ENCODE data around the gene MED15. TPM values are rescaled to one million over a fixed set of nuclear protein-coding genes. Genes with fewer than 3 reads are reported as not detected.

Gene MED15
- total and polyA plus RNA-seq, 2 of the 4 experiments (the other 2 are of a cell fraction): 19.0 to 68.8 TPM

DNA sequence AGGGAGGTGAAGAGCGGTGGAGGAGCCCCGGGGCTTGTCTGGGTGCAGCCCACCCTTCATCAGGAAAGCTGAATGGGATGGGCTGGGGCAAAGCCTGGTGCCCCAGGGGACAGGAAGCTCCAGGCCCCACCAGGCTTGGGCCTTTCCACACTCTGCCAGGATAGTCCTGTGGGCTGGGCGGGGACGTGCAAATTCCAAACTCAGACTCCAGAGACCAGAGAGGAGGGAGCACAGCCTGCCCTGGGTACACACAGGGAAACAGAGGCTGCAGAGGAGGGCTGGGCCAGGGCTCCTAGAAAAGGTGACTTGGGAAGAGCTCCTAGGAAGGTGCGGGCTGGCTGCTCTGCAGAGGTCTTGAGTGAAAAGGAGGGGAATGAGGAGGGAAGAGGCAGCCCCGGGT lies 124.7 kb downstream of the MED15 start:
- BruUV-seq (replicated peaks): no TSS peak

More for the DNA sequence above, 124.7 kb downstream of the MED15 start:
- Histone ChIP-seq H3K9ac (ENCODE audit: low read depth, low read length) (no peak overlapping the region), H2AK9ac (replicated peaks; ENCODE audit: low read depth, low read length, poor library complexity) (no peak overlapping the region), H2AFZ (replicated peaks; ENCODE audit: low read length, poor library complexity) (peak overlapping the region; percentile 51), H2AK5ac (ENCODE audit: low read depth, low read length) (no peak overlapping the region), H3K14ac (replicated peaks; ENCODE audit: low read depth, low read length) (no peak overlapping the region), H2BK20ac (ENCODE audit: low read depth, low read length) (no peak overlapping the region), H3K4ac (ENCODE audit: low read depth, low read length) (no peak overlapping the region), H3K79me1 (ENCODE audit: low read depth in 1 of 2, low read length in 2 of 2) (no peaks in the 10 kb centered on the region), H4K91ac (ENCODE audit: insufficient read depth, low read depth, low read length) (no peak overlapping the region), H3K36me3 (ENCODE audit: control insufficient read depth, insufficient read depth, low read length) (no peaks in the 10 kb centered on the region), H4K20me1 (ENCODE audit: insufficient read depth, low read length) (no peaks in the 10 kb centered on the region), H2BK15ac (ENCODE audit: low read depth, low read length) (no peak overlapping the region), H3K56ac (ENCODE audit: extremely low read depth, insufficient read depth, low read length) (no peak overlapping the region), H4K5ac (ENCODE audit: low read depth, low read length) (no peak overlapping the region), H3K4me3 (ENCODE audit: insufficient read depth, low read depth, low read length) (no peak overlapping the region), H4K8ac (ENCODE audit: low read depth in 2 of 2, low read length in 2 of 2) (no peak overlapping the region), H3K18ac (ENCODE audit: low read depth, low read length) (no peak overlapping the region), H3K9me3 (ENCODE audit: control insufficient read depth, insufficient read depth, low read length) (no peaks in the 10 kb centered on the region), H2BK120ac (ENCODE audit: low read depth, low read length) (no peak overlapping the region), H3K4me2 (ENCODE audit: low read depth, low read length) (no peak overlapping the region), H3K27ac (ENCODE audit: insufficient read depth, low read length) (no peak overlapping the region), H3K9me1 (ENCODE audit: insufficient read depth, low read length) (no peaks in the 10 kb centered on the region), H2BK5ac (ENCODE audit: low read depth, low read length, poor library complexity, severe bottlenecking) (no peak overlapping the region), H3K23ac (ENCODE audit: low read depth, low read length) (no peak overlapping the region), H3K4me1 (ENCODE audit: control insufficient read depth, insufficient read depth, low read length) (no peaks in the 10 kb centered on the region), H3K27me3 (ENCODE audit: control insufficient read depth, insufficient read depth, low read length) (peaks cover 66% of the 10 kb centered on the region)
- intact Hi-C loops (cut with micrococcal nuclease): no loop called here
- WGBS, 2 experiments (ENCODE audit: extremely low coverage in 2 of 2, insufficient read length in 1 of 2): 80% methylated on average over 2 of the region's 6 CpGs; no CpG with 5 or more reads in 1 of the 2 experiments
- dilution Hi-C loops (cut with HindIII; ENCODE audit: low sequenced_read_pairs, unreplicated experiment): no loop called here
- no peak for ATAC-seq (ENCODE audit: low read depth)
- ChIA-PET POLR2A (ENCODE audit: unreplicated experiment) (no interaction called here), CTCF (no interaction called here)
- no peak for DNase-seq
- in situ Hi-C loops (cut with MboI; ENCODE audit: low sequenced_read_pairs): no loop called here
- TF ChIP-seq MAZ (IDR thresholded peaks at IDR 0.05; ENCODE audit: borderline replicate concordance, low read depth, low read length): no peak
- TF ChIP-seq RAD21 (IDR thresholded peaks at IDR 0.05; ENCODE audit: low read length): no peak
- no peak for TF ChIP-seq SMC3 (IDR thresholded peaks at IDR 0.05; ENCODE audit: low read depth, low read length)
- TF ChIP-seq RCOR1 (IDR thresholded peaks at IDR 0.05; ENCODE audit: insufficient replicate concordance, low read length): no peak
- TF ChIP-seq BHLHE40 (IDR thresholded peaks at IDR 0.05; ENCODE audit: low read depth, low read length): no peak
- no peak for TF ChIP-seq RFX5 (IDR thresholded peaks at IDR 0.05; ENCODE audit: low read depth, low read length)
- no peak for TF ChIP-seq CHD1 (IDR thresholded peaks at IDR 0.05; ENCODE audit: low read depth, low read length)
- TF ChIP-seq MAFK (IDR thresholded peaks at IDR 0.05; ENCODE audit: low read depth, low read length): no peak
- no peak for TF ChIP-seq POLR2A (IDR thresholded peaks at IDR 0.05; ENCODE audit: low read depth, low read length)
- TF ChIP-seq, protein P1, sequence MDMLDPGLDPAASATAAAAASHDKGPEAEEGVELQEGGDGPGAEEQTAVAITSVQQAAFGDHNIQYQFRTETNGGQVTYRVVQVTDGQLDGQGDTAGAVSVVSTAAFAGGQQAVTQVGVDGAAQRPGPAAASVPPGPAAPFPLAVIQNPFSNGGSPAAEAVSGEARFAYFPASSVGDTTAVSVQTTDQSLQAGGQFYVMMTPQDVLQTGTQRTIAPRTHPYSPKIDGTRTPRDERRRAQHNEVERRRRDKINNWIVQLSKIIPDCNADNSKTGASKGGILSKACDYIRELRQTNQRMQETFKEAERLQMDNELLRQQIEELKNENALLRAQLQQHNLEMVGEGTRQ (IDR thresholded peaks at IDR 0.05; ENCODE audit: low read depth, low read length): no peak
- no peak for TF ChIP-seq MXI1 (IDR thresholded peaks at IDR 0.05; ENCODE audit: borderline replicate concordance, low read depth, low read length)
- no peak for TF ChIP-seq NFE2L2 (IDR thresholded peaks at IDR 0.05; ENCODE audit: low read depth, low read length)
- no peak for TF ChIP-seq FOS (IDR thresholded peaks at IDR 0.05; ENCODE audit: low read depth, low read length)
- TF ChIP-seq CTCF (conservative IDR thresholded peaks at IDR 0.05; ENCODE audit: low read depth, low read length): no peak
- TF ChIP-seq, protein P2, sequence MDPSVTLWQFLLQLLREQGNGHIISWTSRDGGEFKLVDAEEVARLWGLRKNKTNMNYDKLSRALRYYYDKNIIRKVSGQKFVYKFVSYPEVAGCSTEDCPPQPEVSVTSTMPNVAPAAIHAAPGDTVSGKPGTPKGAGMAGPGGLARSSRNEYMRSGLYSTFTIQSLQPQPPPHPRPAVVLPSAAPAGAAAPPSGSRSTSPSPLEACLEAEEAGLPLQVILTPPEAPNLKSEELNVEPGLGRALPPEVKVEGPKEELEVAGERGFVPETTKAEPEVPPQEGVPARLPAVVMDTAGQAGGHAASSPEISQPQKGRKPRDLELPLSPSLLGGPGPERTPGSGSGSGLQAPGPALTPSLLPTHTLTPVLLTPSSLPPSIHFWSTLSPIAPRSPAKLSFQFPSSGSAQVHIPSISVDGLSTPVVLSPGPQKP (IDR thresholded peaks at IDR 0.05; ENCODE audit: borderline replicate concordance, low read depth, low read length): no peak
- no peak for TF ChIP-seq CEBPB (IDR thresholded peaks at IDR 0.05; ENCODE audit: low read depth, low read length)

Measured in IMR-90 (cell line).